SU-DHL-6 (cell line): ENCODE data around the gene ANKRD28.

Source experiments
- CTCF ChIP-seq: fragments of 200-600 bp; sonication (generic); IDR thresholded peaks from one replicate; pipeline ENCODE4 v1.5.1; 2017; ENCODE audit warnings: antibody characterized with exemption, mild to moderate bottlenecking, low read length, moderate library complexity; ENCODE audit not compliant: insufficient read depth, poor library complexity, severe bottlenecking
- EZH2phosphoT487 ChIP-seq: fragments of 200-600 bp; sonication (generic), shearing (Covaris generic); conservative IDR thresholded peaks from 2 replicates; pipeline ENCODE4 v1.6.1; 2018; ENCODE audit warnings: mild to moderate bottlenecking, antibody characterized with exemption, low read length, moderate library complexity, mixed read lengths

GRCh38 chr3:15673536-15673935, 124.2 kb downstream of the ANKRD28 start:
- TF ChIP-seq EZH2phosphoT487 (no peak), CTCF (no peak)
